Right hindlimb (tissue), 1 donor: ENCODE data around the gene SLFNL1.

ENCODE experiments used
- DNase-seq: peaks from one replicate; pipeline ENCODE4 v3.0.0-alpha.2; 2018

SLFNL1 gene

DNA sequence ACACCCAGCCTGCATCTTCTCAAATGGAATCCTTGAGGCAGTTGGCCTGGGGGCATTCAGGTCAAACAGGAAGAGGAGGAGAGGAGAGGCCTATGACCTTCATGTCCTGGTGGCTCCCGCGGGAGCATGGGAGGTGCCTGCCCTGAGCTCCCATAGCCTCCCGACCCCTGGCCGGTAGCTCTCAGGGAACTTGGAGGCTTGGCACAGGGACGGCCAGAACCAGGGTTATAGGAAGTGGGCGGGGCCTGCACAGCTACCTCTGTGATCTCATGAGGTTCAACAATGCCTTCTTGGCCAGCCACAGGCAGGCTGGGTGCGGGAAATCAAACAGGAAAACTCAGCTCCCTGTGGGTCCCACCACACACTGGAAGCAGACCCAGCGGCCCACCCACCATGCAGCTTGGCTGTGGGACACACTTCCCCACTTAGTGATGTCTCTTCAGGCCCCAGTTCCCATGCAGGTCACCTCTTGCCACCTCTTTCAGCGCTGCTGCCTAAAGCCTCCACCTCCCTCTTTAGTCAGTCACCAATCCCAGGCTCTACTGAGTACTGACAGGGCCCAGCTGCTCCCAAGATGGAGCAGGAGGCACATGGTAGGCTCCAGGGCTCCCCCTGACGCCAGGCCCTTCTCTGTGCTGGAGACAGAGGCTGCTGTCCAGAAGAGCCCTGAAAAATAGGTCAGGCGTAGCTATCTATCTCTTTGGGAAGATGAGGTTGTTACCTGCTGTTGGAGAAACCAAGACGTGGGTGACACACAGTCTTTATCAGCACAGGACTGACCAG is at the start of gene SLFNL1:
SLFNL1 (minus strand) TSS at position 200 of the 783 bp plus-strand sequence. CDS start 1,065 bp downstream, outside the sequence.
- no peak for DNase-seq

DNA sequence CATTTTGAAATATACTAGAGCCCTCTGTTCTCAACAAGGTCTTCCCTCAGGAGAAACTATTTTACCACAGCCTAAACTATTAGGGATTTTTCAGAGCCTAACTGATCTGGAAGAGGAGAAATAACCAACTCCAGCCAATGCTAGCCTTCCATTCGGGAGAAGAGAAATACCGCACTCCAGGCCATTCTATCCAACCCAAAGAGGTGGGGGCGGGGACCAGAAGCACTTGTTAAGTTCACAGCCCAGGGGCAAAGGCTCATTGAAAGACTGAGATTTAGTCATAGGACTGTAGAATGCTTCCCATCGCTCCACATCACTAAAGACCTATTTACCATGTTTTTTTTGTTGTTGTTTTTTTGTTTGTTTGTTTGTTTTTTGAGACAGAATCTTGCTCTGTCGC is 35.4 kb upstream of the SLFNL1 start:
- no peak for DNase-seq

DNA sequence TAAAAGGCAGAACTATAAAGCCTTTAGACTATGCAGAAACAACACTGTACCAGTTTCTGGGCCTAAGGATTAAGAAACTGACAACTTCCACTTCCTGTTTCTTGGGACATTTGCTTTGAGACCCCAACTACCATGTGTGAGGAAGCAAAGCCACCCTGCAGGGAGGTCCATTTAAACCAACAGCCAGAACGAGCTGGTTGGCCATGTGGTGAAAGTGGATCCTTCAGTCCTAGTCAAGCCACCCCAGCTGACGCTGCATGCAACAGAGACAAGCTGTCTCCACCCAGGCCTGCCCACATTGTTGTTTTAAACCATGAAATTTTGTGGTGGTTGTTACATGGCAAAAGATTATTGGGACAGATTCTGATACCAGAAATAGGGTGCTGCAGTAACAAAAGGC is 31.8 kb upstream of the SLFNL1 start:
- peak; percentile 34 for DNase-seq

DNA sequence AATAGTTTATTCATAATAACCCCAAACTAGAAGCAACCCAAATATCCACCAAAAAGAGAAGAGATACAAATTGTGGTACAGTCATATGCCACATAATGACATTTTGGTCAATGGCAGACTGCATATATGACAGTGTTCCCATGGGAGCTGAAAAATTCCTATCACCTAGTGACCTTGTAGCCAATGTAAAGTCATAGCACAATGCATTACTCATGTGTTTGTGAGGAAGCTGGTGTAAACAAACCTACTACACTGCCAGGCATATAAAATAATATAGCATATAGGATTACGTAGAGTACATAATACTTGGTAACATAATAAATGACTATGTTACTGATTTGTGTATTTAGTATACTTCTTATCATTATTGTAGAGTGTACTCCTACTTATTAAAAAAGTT is 29.5 kb upstream of the SLFNL1 start:
- no peak for DNase-seq

DNA sequence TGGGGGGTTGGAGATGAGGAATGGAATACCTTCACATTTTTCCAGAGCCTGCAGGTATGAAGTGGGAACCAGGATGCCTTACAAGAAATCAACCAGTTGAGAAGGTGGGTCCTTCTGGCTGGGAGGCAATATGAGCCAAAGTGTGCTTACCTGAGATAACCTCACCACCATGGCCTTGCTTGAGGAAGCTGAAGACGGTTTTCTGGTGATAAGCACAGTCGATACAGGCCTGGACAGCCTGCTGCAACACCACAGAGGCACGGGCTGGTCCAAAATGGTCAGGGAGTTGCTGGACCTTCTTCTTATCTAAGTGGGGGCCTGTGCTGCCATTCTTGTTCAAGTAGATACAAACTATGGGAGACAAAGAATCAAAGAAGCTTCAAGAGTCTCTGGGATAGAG is 27.0 kb upstream of the SLFNL1 start:
- DNase-seq, result no peak

DNA sequence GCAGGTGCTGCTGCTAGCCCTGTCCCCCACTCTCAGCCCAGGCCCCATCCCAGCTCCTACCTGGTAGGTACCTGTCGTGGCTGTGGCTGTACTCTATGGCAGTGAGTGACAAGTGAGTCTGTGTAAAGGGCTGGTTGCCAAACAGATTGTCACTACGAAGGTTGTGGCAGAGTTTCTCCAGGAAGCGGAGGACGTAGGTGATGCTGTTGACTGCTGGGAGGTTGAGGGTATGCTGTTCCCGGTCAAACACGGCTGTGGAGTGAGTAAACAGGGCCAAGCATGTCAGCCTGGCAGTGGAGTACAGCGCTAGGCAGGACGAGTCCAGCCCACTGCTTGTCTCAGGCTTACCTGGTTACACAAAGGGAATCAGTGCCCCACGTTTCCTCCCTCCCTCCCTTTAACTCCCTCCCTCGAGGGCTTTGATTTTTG is 24.8 kb upstream of the SLFNL1 start:
- DNase-seq, result no peak

DNA sequence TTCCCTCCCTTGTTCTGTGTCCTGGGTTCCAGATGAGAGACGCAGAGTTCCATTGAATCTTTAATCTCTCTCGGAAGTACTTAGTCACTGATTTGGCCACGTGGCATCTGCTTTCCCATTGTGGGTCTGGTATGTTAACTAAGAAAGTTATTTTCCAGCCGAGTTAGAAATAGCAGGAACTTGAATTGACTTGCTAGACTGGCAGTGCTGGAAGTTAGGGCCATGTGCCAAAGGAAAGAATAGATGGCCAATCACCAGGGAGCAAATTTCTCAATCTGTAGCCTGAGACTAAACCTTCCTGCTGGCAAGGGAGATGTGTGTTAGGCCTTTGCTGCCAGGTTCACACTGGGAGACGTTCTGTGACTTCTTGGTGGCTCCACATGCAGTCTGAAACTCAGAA is 24.2 kb upstream of the SLFNL1 start:
- peak; percentile 40 for DNase-seq

DNA sequence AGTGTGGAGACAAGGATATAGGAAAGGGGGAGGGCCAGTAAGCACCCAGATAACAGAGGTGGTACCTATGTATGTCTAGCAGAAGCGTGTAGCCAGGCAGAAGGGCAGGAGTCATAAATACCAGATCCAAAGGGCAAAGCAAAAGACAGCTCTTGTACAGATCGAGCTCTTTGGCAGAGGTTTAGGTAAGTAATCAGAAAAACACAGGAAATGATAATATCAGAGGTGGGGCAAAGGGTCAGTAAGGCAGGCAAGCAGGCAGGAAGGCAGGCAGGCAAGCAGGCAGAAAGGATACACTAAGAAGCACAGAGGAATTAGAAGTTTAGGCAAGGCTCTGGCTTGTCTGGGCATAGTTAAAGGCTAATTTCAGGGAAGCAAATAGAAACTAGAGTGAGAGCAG is 22.7 kb upstream of the SLFNL1 start:
- no peak for DNase-seq

DNA sequence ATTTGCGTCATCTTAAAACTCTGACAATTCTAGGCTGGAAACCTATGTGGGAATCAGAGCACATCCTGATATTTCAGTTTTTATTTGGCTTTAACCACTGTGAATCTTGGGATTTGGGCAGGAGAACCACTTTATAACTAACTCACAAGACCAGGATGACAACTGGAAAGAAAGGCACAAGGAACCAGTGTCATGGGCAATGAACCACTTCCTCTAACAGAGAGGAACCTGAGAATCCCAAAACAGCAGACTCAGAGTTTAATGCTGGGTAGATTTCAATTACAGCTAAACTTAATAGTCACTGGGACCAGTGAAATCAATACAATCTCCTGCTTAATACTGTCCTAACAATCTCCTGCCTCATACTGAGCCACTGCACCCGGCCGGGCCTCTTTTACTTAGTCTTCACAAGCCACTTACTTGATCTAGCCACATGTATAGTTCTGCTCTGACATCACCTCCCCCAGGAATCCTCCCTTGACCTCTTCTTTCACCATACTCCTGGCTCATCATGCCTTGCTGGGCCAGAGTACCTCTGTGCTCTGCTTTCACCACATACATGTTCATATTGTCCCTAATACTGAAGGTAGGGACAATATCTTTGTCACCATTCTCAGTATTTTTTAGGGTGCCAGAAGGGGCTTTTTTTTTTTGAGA is 20.2 kb upstream of the SLFNL1 start:
- no peak for DNase-seq

DNA sequence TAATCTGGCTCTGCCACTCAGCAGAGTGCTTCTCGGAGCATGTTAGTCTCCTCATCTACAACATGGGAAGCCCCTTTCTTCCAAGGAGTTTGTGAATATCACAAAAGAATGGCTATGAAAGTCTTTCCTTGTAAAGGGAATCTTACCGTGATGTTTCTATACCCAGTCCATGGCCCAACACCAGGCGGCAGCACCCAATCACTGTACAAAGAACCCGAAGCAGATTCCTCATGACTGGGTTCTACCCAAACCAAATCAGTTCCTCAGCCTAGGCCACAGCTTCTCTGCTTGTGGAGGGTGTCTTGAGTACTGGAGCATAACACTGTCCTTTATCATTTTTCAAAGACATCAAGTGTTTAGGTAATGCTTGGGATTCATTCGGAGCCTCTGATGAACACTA is 16.6 kb upstream of the SLFNL1 start:
- no peak for DNase-seq

DNA sequence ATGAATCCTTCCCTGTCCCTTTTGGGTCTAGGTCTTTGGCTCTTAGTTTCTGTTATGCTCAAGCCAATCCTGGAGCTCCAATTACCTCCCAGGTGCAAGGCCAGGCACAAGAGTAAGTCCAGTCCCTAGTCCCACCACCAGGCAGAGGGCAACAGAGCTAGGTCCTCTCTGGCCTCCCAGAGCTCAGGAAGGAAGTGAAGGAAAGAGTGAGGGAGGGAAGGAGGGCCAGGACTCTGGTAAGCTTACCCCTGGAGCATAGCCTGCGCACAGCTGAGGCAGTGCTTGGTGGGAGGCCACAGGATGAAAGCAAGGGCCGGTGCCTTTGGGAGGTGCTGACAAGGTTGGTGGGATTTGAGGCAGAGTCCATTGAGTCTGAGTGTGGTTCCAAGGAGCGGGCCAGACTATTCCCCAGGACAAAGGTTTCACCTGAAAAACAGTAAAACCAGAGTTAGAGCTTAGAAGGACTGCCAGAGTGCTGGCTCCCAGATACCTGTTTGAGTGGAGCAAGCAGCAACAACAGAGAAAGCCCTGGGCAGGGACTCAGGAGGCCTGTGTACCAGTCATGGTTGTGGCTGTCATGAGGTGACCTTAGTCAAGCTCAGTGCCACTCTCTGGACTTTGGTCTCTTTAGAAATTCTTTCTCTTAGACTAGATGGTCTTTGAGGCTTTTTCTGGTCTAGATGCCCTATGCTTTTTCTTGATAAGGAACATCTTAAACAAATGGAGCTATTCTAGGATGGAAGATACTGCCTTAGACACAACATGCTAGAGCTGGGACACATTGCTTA is 15.8 kb upstream of the SLFNL1 start:
- no peak for DNase-seq

DNA sequence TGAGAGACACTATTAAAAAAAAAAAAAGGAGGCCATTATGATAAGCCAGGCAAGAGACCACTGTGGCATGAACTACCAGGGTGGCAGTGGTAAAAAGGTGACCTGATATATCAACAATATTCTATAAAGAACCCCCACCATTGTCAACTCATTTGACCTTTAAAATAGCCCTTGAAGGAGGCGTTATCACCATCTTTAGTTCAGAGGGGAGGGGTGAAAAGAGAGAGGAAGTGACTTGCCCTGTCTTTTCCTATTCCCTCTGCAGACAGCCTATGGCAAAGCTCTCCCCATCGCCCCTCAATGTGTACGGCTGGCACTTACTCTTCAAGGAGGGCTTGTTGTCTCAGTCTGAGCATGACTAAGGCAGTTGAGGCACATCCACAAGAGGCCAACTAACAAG is 11.7 kb upstream of the SLFNL1 start:
- no peak for DNase-seq

DNA sequence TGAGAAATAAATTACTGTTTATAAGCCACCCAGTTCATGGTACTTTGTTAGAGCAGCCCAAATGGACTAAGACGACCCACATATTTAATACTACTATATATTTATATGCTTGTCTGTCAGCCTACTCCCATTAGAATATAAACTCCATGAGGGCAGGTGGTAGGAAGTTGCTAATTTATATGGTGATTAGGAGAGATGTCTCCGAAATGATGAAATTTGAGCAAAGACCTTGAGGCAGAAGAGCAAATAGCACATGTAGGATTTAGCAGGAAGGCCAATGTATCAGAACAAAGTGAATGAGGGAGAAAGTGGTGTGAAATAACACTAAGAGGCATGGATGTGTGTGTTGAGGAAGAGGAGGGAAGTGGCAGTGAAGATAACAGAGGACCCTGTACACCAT is 10.6 kb upstream of the SLFNL1 start:
- DNase-seq, result no peak

DNA sequence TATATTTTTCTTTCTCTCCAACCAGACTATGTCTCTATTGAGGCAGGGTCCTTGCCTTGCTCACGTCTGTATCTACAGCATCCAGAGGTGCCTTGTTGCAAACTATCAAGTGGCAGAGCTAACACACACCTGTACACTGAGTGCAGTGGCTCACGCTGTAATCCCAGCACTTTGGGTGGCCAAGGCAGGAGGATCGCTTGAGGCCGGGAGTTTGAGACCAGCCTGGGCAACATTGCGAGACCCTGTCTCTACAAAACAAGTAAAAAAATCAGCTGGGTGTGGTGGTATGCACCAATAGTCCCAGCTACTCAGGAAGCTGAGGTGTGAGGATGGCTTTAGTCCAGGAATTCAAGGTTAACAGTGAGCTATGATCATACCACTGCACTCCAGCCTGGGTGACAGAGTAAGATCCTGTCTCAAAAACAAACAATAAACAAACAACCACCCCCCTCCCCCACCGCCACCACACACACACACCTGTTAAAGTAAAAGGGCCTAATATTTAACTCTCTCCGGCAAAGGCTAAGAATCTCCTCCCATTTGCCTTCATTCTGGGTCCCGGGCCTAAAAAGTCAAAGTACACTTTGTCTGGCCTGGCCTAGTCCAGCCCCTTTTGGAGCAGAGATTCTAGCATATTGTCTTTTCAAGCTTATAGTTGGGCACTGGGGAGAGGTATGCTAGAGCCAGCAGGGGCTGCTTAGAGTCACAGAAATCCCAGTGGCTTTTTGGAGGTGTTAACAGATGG is 9.5 kb upstream of the SLFNL1 start:
- DNase-seq, result no peak

DNA sequence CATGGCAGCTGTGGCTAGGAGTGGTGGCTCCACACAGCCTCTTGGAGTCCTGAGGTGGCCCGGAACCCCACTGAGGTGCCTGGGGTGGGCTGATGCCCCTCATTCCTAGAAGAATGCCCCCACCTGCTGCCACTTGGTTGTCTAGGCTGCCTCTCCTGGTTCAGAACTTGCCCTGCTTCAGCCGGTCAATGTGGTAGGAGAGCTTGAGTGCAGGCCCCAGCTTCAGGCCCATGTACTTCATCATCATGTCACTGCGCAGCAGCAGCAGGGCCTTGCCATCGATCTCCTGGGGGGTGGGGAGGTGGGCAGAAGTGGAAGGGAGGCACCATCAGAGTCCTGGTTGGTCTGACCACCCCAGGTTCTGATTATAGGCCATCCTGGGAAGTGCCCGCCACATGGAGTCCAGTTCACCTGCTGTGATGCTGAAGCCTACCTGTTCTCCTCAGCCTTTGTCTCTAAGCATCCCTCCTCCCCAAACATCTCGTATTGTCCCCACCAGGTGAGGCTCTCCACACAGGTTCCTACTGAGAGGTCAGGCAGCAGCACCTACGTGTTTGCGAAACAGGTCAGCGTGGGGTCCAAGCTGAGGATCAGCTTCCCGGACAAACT is 6.6 kb upstream of the SLFNL1 start:
- no peak for DNase-seq

DNA sequence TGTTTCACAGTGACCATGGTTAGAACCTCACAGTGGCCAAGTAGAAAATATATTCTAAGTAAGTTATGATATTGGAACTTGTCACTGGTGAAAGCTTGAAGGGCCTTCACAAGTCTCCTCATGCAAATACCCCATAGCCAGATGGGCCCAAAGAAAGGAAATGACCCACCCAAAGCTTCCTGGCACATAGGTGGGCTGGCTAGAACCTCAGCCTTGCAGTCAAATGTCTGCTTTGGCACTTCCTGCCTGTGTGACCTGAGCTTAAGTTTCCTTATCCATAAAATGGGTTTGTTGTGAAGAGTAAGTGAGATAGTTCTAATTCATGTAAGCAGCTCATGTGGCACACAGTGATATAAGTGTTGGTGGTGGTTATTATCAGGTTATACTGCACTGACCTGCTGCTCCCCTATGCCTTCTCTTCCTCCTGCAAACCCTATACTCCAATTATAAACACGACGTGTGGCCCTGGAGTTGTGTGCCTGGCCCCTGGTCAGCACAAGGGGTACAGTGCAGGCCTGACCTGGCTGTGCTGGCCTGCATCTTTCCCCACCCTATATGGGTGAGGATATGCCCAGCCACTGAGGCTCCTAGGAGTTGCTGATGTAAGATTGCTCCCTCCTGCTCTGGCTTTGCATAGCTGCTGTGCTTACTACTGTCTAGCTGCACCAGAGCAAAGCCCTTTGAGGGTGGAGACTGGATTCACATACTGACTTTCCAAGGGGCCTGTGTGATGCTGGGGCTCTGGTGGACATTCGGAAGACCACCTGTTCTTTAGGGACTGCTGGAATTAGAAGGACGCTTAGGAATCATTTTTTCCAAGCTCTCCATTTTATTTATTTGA is 4.7 kb upstream of the SLFNL1 start:
- no peak for DNase-seq

DNA sequence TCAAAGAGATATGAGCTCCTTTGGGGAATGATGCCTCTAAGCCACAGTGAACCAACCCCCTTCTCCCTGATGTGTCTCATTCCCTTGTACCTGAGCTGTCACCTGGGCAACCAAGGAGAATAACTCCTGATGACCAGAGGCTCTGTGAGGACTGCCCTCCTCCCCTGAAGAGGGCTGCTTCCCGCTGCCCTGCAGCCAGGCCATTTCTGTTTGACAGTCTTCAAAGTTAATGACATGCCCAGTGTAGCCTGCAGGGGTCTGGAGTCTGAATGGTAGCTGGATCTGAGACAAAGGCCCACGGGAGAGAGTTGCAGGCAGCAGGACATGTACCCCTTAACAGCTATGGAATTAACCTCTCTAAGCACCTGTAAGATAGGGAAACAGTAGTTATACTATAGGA is 3.4 kb upstream of the SLFNL1 start:
- no peak for DNase-seq

DNA sequence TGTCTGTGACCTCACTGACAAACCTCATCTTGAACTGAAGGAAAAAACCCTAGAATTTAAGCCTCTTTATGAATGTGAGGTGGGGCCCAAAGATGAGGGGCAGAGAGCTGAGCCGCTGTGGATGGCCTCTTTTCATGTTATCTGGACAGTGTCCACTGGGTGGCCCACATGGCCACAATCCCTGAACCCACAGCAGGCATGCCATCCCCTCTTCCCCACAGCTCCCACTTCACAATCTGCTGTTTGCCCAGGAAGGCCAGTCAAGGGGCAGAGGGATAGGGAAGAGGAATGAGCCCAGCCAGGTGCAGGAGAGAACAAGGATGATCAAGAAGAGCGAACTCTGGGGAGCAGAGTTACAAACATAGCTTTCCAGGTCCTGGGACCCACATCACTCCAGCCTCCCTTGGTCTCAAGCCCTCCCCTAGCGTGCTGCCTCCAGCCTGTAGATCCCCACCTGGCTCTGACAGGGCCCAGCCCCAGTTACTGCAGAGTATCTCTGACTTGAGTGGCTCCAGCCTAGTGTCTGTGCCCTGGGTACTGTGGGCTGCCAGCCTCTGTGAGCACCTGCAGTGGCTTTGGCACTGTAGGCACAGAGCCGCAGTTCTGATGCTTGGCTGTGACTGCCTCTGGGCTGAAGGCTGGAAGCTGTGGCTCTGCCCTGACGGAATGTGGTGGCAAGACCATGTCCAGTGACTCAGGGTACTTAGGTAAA is 1.9 kb upstream of the SLFNL1 start:
- DNase-seq, result no peak

DNA sequence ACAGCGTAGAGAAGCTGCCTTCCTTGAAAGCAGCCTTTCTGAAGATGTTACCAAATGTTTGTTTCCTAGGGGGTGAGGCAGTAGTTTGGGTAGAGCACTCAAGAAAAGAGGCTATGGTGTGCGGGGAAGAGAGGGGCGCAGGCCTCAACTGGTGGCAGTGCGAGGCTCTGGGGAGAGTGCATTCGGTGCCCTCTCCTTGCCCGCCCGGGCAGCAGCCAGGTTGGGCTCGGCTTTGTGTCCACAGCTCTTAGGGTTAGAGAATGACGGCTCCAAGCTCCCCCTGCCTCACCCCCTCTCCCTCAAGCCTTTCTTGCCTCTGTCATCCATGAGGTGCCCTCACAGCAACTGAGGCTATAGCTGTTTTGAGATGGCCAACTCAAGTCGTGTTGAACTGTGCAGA is 899 bp upstream of the SLFNL1 start:
- no peak for DNase-seq

DNA sequence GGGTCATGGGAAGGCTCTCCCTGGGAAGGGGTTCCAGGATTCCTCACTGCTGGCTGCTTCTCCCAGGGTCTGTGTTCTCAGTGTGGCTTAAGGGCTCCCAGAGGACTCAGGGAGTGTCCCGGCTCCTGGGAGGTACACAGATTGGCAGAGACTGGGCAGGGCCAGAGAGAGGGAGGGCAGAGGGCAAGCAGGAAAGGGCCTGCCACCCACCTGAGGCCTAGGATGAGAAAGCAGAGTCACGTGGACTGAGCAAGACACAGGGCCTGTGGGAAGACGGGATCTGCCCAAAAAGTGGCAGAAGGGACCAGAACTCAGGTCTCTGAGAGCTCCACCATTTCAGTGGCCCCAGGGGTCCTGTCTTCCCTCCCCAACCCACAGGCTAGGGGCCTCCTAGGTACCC is 871 bp downstream of the SLFNL1 start:
- no peak for DNase-seq

DNA sequence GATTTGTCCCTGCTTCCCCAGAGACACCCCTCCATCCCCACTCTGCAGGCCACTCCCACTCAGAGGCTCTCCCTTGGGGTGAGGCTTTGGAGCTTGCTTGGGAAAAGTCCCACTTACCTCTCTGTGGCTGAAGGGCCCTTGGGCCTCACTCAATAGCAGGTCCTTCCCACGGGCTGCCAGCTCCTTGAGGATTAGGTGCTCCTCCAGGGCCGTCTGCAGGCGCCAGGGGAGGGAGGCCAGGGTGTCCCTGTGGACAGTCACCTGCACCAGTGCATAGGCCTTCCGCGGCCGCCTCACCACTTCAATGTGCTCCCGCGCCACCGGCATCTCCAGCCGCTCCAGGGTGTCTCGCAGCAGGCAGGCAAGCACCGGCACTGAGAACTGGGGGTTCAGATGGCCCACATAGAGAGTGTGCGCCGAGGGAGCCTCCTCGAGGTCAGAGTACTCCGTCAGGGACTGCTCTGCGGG is 1.4 kb downstream of the SLFNL1 start:
- DNase-seq, result no peak
